Left lung (tissue), 10 donors: ENCODE measurements around the gene NFIA. TPM values are rescaled to one million over a fixed set of nuclear protein-coding genes. Genes with fewer than 3 reads are reported as not detected.
"Not testable (repeated sequence)": the region's sequence is repeated elsewhere in the genome, so short reads cannot be mapped to it uniquely, and the experiment has no call there.

Source experiments
- ATAC-seq: fragments of 200-7000 bp; cut with Tn5 transposase; one replicate; pipeline ENCODE4 v1.9.1; 2020; ENCODE audit warnings: moderate library complexity
- DNase-seq, 4 donors: peaks; one replicate each; pipeline ENCODE4 v3.0.0-alpha.2; 2013 to 2020
- H3K27ac ChIP-seq, 2 donors: fragments of 200-600 bp; sonication (generic) in 1 of 2; one replicate each; pipeline versions ENCODE4 v1.5.0 to v1.8.0; 2020 to 2021
- H3K27me3 ChIP-seq, 2 donors: fragments of 200-600 bp; sonication (generic) in 1 of 2; one replicate each; pipeline versions ENCODE4 v1.5.0 to v1.8.0; 2020 to 2021
- H3K36me3 ChIP-seq, 2 donors: fragments of 200-600 bp; sonication (generic) in 1 of 2; one replicate each; pipeline versions ENCODE4 v1.5.0 to v1.8.0; 2020 to 2021
- H3K4me1 ChIP-seq, 2 donors: fragments of 200-600 bp; one replicate each; pipeline ENCODE4 v1.8.0; 2021
- H3K4me3 ChIP-seq, 2 donors: fragments of 200-600 bp; sonication (generic) in 1 of 2; one replicate each; pipeline versions ENCODE4 v1.5.0 to v1.8.0; 2020 to 2021; ENCODE audit warnings: mild to moderate bottlenecking in 1 of 2
- H3K9me3 ChIP-seq, 2 donors: fragments of 200-600 bp; sonication (generic) in 1 of 2; one replicate each; pipeline versions ENCODE4 v1.5.0 to v1.8.0; 2020 to 2021
- intact Hi-C, 2 donors: fragments of 100-400 bp; cut with DNase I; formaldehyde crosslinking; loops; one replicate each; pipeline versions ENCODE4 v1.11.2 to v1.14.2; 2022
- polyA plus RNA-seq, 6 donors: library from polyadenylated mRNA; unstranded; fragments of 120-200 nt; gene quantifications; one replicate each; pipeline ENCODE4 v1.2.1, GENCODE V29; 2013; ENCODE audit not compliant: insufficient read length in 6 of 6
- total RNA-seq, 2 donors: library from RNA; stranded (reverse); fragmentation: NEBNext Ultra II Directional; extraction: Animal tissue kit (Norgen Biotek cat#: 25700); gene quantifications; one replicate each; pipeline ENCODE4 v1.2.1, GENCODE V29; 2021
- TF ChIP-seq, protein P1 (sequence below), 2 donors: fragments of 200-600 bp; sonication (generic) in 1 of 2; IDR thresholded peaks; one replicate each; pipeline versions ENCODE4 v1.5.0 to v1.8.0; 2021; ENCODE audit warnings: antibody characterized with exemption in 2 of 2
- donor health status: DM: no; HTN: yes; CAD: no.
- donor health status: DM: no; HTN: no; CAD: no.

NFIA gene
- total and polyA plus RNA-seq, 8 donors: 30.4 to 60.7 (median 37.6) TPM

DNA sequence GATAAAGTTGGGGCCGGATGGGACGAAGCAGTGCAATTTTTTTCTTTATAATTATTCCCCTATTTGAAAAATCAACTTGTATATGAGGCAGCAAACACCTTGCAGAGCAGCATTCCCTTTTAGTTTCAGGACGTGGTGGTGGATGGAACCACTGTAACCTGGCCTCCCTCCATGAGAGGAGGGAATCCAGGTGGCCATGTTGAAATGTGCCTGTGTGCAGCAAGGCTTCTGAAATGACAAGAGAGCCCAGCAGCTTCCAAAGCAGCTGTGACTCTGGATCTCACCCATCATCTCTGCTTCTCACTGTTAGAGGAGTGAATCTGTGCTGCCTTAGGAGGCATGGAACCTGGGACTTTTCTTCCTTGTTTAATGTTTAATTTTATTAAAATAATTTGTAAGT, 42.3 kb downstream of the NFIA start:
- peaks cover 6 to 25% of the 10 kb centered on the region in 2 donors for H3K4me1 ChIP-seq
- H3K36me3 ChIP-seq: no peaks in the 10 kb centered on the region
- DNase-seq: no peak
- H3K9me3 ChIP-seq: no peaks in the 10 kb centered on the region
- no peak for ATAC-seq
- H3K27me3 ChIP-seq: no peaks in the 10 kb centered on the region
- no peak overlapping the region for H3K4me3 ChIP-seq
- H3K27ac ChIP-seq: no peak overlapping the region
- intact Hi-C loops: no loop called here
- TF ChIP-seq, protein P1, sequence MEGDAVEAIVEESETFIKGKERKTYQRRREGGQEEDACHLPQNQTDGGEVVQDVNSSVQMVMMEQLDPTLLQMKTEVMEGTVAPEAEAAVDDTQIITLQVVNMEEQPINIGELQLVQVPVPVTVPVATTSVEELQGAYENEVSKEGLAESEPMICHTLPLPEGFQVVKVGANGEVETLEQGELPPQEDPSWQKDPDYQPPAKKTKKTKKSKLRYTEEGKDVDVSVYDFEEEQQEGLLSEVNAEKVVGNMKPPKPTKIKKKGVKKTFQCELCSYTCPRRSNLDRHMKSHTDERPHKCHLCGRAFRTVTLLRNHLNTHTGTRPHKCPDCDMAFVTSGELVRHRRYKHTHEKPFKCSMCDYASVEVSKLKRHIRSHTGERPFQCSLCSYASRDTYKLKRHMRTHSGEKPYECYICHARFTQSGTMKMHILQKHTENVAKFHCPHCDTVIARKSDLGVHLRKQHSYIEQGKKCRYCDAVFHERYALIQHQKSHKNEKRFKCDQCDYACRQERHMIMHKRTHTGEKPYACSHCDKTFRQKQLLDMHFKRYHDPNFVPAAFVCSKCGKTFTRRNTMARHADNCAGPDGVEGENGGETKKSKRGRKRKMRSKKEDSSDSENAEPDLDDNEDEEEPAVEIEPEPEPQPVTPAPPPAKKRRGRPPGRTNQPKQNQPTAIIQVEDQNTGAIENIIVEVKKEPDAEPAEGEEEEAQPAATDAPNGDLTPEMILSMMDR (IDR thresholded peaks at IDR 0.05): no peak

DNA sequence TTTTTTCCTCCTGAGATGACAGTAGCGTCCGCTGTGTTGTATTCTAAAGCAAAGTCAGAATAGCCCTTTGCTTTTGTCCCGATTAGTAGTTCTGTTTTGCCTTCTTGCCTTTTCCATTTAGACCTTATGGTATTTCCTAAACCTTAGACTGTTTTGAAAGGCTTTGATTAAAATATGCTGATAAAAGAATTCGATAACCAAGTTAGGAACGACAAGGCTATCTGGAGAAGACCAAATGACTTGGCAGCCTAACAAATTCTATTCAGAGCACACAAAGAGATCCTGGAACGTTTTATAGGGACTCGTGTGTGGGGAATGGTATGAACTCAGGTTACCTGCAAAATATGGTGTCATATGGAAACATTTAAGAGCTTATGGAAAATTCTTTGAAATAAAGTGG, 42.9 kb downstream of the NFIA start:
- ATAC-seq (no peak), DNase-seq (no peak)
- Histone ChIP-seq H3K27ac (no peak overlapping the region), H3K4me3 (no peak overlapping the region), H3K9me3 (no peaks in the 10 kb centered on the region), H3K27me3 (no peaks in the 10 kb centered on the region), H3K4me1 (peaks cover 6 to 20% of the 10 kb centered on the region in 2 donors), H3K36me3 (no peaks in the 10 kb centered on the region)
- TF ChIP-seq, protein P1 (IDR thresholded peaks at IDR 0.05): no peak
- intact Hi-C loops: no loop called here

DNA sequence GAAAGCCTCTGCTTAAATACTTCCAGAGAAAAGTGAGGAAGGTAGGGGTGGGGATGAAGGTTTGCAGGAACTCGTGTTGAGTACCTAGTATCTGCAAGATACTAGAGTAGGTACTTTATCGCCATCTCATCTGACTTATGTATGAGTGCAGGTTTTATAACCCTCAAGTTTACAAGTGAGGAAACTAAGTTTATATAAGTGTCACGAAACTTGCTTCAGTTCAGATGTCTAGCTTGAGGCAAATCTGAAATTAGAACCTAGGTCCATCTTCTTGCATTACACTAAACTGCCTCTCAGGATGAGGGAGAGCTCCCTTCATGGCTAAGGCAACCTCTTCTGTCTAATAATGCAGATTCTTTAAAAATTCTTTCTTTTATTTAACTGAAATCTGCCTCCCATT, 43.5 kb downstream of the NFIA start:
- H3K9me3 ChIP-seq: no peaks in the 10 kb centered on the region
- H3K27ac ChIP-seq: no peak overlapping the region
- peaks cover 4 to 13% of the 10 kb centered on the region in 2 donors for H3K4me1 ChIP-seq
- H3K36me3 ChIP-seq: no peaks in the 10 kb centered on the region
- H3K4me3 ChIP-seq: no peak overlapping the region
- ATAC-seq (no peak), DNase-seq (no peak)
- intact Hi-C loops: no loop called here
- no peaks in the 10 kb centered on the region for H3K27me3 ChIP-seq
- TF ChIP-seq, protein P1 (IDR thresholded peaks at IDR 0.05): no peak

DNA sequence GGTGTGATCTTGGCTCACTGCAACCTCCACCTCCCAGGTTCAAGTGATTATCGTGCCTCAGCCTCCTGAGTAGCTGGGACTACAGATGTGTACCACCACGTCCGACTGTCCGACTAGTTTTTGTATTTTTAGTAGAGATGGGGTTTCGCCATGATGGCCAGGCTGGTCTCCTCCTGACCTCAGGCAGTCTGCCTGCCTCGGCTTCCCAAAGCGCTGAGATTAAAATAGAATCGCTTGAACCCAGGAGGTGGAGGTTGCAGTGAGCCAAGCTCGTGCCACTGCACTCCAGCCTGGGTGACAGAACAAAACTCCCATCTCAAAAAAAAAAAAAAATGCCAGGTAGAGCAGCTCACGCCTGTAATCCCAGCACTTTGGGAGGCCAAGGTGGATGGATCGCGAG, 44.5 kb downstream of the NFIA start:
- H3K4me1 ChIP-seq, ATAC-seq, H3K9me3 ChIP-seq, DNase-seq, H3K27me3 ChIP-seq, H3K27ac ChIP-seq, H3K36me3 ChIP-seq, H3K4me3 ChIP-seq, intact Hi-C loops: not testable (repeated sequence)

DNA sequence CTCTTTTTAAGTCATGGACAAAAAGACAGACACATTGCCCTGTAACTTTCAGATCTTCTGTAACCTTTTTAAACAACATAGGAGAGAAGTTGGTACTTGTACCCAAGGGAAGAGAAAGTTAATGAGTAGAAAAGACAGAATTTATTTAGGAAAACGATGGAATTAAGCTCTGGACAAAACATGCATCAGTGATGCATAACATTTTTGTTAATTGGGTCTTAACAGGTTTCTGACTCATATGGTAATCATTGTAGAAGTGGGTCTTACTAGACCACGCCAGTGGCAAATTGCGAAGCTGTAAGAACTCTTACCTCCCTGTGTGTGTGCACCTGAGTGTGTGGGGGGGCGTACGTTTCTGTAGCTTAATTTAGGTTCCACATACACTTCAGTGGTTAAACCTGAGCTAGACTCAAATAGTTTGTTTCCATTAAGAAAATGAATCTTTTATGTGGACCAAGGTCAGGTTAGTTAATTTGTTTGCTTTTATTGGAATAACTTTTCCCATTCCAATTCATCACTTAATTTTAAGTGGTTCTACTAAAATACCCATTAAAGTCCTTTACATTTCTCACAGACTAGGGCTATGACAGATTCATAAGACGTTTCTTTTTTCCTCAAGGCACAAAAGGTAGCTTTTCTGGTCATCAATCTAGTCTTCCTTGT, 48.1 kb downstream of the NFIA start:
- H3K4me3 ChIP-seq: no peak overlapping the region
- H3K27ac ChIP-seq: no peak overlapping the region
- H3K27me3 ChIP-seq: no peaks in the 10 kb centered on the region
- H3K36me3 ChIP-seq: no peaks in the 10 kb centered on the region
- TF ChIP-seq, protein P1 (IDR thresholded peaks at IDR 0.05): no peak
- DNase-seq (no peak), ATAC-seq (no peak)
- no peaks in the 10 kb centered on the region for H3K9me3 ChIP-seq
- intact Hi-C loops: no loop called here
- H3K4me1 ChIP-seq: peaks cover 8 to 21% of the 10 kb centered on the region in 2 donors

DNA sequence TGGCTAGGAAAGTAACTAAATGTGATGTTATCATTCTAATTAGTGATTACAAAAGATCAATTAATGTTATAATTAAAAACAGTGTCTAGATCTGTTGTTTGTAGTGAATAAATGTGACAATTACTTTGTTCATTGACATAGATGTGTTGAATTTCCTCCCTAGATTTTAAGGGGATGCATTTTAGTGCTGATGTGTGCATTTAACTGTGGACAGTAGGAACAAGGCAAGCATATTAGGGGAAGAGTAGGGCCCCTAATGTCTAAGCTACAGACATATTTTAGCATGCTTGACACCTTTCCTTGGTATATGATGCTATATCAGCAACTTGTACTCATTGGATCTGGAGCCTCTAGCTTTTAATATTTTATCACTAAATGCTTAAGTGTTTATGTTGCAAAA, 48.9 kb downstream of the NFIA start:
- Histone ChIP-seq H3K36me3 (no peaks in the 10 kb centered on the region), H3K4me3 (no peak overlapping the region), H3K27ac (no peak overlapping the region), H3K27me3 (no peaks in the 10 kb centered on the region), H3K9me3 (no peaks in the 10 kb centered on the region), H3K4me1 (peaks cover 8 to 21% of the 10 kb centered on the region in 2 donors)
- DNase-seq (no peak), ATAC-seq (no peak)
- intact Hi-C loops: no loop called here
- TF ChIP-seq, protein P1 (IDR thresholded peaks at IDR 0.05): no peak
